ENCODE results near the gene ZNRF3.
"Not testable (repeated sequence)": the region's sequence is repeated elsewhere in the genome, so short reads cannot be mapped to it uniquely, and the experiment has no call there.

The ZNRF3 gene

DNA sequence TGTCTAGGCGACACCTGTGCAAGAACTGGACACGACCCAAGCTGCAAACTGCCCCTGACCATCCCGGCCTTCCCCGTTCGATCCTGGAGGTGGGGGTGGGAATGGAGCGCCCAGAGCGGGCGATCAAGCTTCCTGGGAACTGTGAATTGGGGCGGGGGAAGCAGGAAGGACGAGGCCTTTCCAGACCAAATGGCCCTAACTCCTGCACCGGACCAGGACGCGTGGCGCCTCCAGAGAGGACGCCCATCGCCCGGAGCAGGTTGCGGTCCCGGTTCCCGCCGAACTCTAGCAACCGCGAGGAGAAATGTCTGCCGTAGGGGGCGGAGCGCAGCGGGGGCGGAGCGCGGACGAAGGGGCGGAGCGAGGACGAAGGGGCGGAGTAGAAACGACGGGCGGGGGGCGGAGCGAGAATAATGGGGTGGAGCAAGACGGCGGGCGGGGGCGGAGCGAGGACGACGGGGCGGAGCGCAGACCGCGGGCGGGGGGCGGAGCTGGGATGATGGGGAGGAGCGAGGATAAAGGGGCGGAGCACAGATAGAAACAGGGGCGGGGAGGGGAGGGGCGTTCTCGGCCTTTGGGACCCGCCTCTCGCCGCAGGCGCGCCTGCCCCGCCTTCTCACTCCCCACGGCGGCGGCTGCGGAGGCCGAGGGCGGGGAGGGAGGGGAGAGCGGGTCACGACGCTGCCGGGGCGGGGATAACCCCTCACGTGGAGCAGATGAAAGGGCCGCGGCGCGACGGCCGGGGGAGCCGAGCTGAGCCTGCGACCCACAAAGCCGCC is at the start of gene ZNRF3:
TSS of gene ZNRF3 (plus strand) at position 695 of the 779 bp plus-strand sequence. CDS start 195 bp downstream, outside the sequence.
- H3K4me3 ChIP-seq (ENCODE audit: low read depth, low read length): no peak within 1 kb of the TSS; the same call in 1 of the 2 replicates

DNA sequence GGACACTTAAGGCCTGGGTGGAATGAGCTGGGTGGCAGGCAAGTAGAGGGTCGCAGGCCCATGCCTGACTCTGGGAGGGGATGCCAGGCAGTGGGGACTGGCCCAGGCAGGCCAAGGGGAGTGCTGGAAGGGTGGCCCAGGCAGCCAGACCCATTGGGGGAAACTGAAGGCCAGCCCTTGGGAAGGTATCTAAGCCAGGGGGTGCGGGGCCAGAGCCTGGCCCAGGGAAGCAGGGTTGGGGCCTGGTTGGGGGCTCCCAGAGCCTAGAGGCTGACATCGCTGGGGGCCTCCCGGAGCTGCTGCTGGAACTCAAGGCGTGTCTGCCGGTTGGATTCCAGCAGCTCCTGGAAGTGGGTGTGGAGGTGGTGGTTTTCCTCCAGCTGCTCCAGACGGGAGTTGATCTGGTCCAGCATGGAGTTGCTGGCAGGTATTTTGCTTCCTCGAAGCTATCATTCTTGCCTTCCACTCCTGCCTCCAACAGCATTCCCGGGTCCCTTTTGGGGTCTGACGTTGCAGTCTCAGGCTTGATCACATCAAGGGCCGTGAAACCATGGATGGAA is 47.7 kb upstream of the ZNRF3 start:
- TF ChIP-seq, protein P1, sequence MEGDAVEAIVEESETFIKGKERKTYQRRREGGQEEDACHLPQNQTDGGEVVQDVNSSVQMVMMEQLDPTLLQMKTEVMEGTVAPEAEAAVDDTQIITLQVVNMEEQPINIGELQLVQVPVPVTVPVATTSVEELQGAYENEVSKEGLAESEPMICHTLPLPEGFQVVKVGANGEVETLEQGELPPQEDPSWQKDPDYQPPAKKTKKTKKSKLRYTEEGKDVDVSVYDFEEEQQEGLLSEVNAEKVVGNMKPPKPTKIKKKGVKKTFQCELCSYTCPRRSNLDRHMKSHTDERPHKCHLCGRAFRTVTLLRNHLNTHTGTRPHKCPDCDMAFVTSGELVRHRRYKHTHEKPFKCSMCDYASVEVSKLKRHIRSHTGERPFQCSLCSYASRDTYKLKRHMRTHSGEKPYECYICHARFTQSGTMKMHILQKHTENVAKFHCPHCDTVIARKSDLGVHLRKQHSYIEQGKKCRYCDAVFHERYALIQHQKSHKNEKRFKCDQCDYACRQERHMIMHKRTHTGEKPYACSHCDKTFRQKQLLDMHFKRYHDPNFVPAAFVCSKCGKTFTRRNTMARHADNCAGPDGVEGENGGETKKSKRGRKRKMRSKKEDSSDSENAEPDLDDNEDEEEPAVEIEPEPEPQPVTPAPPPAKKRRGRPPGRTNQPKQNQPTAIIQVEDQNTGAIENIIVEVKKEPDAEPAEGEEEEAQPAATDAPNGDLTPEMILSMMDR (IDR thresholded peaks at IDR 0.05; ENCODE audit: low read depth, low read length, missing control alignments): no peak
- no peak overlapping the region for H3K4me3 ChIP-seq (ENCODE audit: low read depth, low read length)
- no peak for DNase-seq (ENCODE audit: low read depth)

More for the DNA sequence above, at the start of gene ZNRF3:
- DNase-seq (ENCODE audit: low read depth): no peak
- TF ChIP-seq, protein P1 (IDR thresholded peaks at IDR 0.05; ENCODE audit: low read depth, low read length, missing control alignments): no peak

DNA sequence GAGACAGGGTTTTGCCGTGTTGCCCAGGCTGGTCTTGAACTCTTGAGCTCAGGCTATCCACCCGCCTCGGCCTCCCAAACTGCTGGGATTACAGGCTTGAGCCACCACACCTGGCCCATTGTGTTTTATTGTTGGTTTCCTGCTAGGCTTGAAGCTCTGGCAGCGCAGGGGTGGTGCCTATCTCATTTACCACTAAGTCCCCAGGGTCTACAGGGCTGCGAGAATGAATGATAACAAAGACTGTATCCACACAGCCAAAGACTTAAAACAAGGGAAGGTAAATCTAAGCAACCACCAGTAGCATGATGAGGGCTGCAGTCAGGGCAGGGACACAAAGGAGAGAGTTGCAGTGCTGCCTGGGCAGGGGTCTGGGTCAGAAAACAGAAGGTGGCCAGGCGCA is 45.7 kb upstream of the ZNRF3 start:
- H3K4me3 ChIP-seq (ENCODE audit: low read depth, low read length): no peak overlapping the region
- DNase-seq (ENCODE audit: low read depth): no peak
- TF ChIP-seq, protein P1 (IDR thresholded peaks at IDR 0.05; ENCODE audit: low read depth, low read length, missing control alignments): no peak

DNA sequence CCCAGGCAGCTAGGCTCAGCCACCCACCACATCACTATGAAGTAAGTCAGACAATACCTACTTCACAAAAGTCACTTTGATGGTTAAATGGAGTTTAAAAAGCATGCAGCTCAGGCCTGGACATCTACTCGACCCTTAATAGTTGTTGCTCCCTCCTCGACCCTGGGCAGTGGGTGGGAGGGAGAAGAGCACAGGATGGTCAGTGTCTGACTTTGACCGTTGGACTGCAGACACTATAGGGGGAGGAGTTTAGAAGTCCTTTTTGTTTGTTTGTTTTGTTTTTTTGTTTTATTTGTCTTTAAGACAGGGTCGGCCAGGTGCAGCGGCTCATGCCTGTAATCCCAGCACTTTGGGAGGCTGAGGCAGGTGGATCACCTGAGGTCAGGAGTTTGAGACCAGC is 44.4 kb upstream of the ZNRF3 start:
- TF ChIP-seq, protein P1 (IDR thresholded peaks at IDR 0.05; ENCODE audit: low read depth, low read length, missing control alignments): no peak
- no peak overlapping the region for H3K4me3 ChIP-seq (ENCODE audit: low read depth, low read length)
- no peak for DNase-seq (ENCODE audit: low read depth)

DNA sequence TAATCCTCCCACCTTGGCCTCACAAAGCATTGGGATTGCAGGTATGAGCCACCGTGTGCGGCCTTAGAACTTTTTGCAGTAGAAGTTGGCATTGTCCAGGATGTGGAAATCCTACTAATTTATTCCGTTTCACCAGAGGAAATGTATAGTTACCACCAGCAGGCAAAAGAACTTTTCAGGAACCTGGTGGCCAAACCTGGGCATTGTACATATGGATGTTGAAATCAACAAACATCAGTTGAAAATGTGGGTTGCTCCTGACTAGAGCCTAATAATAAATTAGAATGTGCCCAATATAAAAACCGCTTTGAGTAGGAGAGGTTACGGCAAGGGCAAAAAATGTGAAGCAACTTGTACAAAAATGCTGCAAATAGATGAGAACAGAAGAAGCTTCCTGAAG is 42.3 kb upstream of the ZNRF3 start:
- TF ChIP-seq, protein P1 (IDR thresholded peaks at IDR 0.05; ENCODE audit: low read depth, low read length, missing control alignments): no peak
- no peak overlapping the region for H3K4me3 ChIP-seq (ENCODE audit: low read depth, low read length)
- DNase-seq (ENCODE audit: low read depth): no peak

DNA sequence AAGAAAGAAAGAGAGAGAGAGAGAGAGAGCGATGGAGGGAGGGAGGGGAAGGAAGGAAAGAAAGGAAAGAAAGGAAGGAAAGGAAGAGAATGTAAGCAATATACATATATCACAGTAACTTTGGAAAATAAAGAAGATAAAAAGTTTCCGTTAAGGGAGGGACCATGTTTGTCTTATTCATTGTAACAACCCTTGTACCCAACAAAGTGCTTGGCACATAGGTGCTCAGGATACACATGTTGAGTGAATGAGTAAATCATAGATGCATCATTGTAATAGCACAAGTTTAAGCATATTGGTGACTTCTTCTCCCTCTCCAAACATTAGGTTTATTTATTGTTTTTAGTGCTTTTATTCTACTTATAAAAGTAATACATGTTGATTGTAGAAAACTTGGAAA is 39.7 kb upstream of the ZNRF3 start:
- TF ChIP-seq, protein P1 (IDR thresholded peaks at IDR 0.05; ENCODE audit: low read depth, low read length, missing control alignments): no peak
- no peak overlapping the region for H3K4me3 ChIP-seq (ENCODE audit: low read depth, low read length)
- DNase-seq (ENCODE audit: low read depth): no peak

DNA sequence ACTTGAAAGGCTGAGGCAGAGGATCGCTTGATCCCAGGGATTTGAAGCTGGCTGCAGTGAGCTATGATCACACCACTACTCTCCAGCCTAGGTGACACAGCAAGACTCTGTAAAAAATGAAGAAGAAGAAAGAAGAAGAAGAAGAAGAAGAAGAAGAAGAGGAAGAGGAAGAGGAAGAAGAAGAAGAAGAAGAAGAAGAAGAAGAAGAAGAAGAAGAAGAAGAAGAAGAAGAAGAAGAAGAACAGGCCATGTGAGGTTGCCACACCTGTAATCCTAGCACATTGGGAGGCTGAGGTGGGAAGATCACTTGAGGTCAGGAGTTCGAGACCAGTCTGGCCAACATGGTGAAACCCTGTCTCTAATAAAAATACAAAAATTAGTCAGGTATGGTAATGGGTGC is 39.1 kb upstream of the ZNRF3 start:
- H3K4me3 ChIP-seq (ENCODE audit: low read depth, low read length); DNase-seq (ENCODE audit: low read depth): not testable (repeated sequence)

Measured in GM12864 (cell line).